ENCODE results near the gene DBNDD1.

DBNDD1 gene

GRCh38 chr16:89985219-89985618 is 34.0 kb downstream of the DBNDD1 start:
- no peak overlapping the region for H3K27ac ChIP-seq (ENCODE audit: extremely low read depth, low read depth, low read length)
- TF ChIP-seq ZNF76 (tag by site-specific recombination; IDR thresholded peaks at IDR 0.05; ENCODE audit: borderline replicate concordance, low read depth) (no peak), ZFP41 (tag by site-specific recombination; IDR thresholded peaks at IDR 0.05; ENCODE audit: borderline replicate concordance) (no peak), SCRT2 (tag by site-specific recombination; IDR thresholded peaks at IDR 0.05) (no peak)
- no peaks in the 10 kb centered on the region for H3K4me1 ChIP-seq (ENCODE audit: control insufficient read depth, insufficient read depth, low read length)
- no peaks in the 10 kb centered on the region for H3K9me3 ChIP-seq (ENCODE audit: control insufficient read depth, insufficient read depth, low read depth, low read length)
- CTCF ChIA-PET, result no interaction called here
- H3K4me3 ChIP-seq (ENCODE audit: low read depth, low read length), result no peak overlapping the region
- POLR2A ChIA-PET, result interaction anchor here (0.8 kb wide), 1 partner anchor 12 kb away, joined by 11 read pairs; no protein-coding TSS in a partner anchor
- peaks cover 53 to 85% of the 10 kb centered on the region in 2 experiments for H3K36me3 ChIP-seq (ENCODE audit: control insufficient read depth in 2 of 2, insufficient read depth in 1 of 2, low read length in 2 of 2)

GRCh38 chr16:89984216-89984615 is 35.0 kb downstream of the DBNDD1 start:
- TF ChIP-seq ZNF10 (tag by site-specific recombination; IDR thresholded peaks at IDR 0.05) (no peak), EGR2 (tag by site-specific recombination; IDR thresholded peaks at IDR 0.05; ENCODE audit: low read depth) (no peak), ZNF132 (tag by site-specific recombination; IDR thresholded peaks at IDR 0.05; ENCODE audit: borderline replicate concordance) (no peak), ZNF514 (tag by site-specific recombination; IDR thresholded peaks at IDR 0.05) (no peak), GLI4 (tag by site-specific recombination; IDR thresholded peaks at IDR 0.05) (no peak), ZNF302 (tag by site-specific recombination; IDR thresholded peaks at IDR 0.05; ENCODE audit: low read depth) (no peak), GFI1B (tag by site-specific recombination; IDR thresholded peaks at IDR 0.05) (no peak)
- CTCF ChIA-PET, result no interaction called here
- POLR2A ChIA-PET, result no interaction called here
- H3K4me1 ChIP-seq (ENCODE audit: control insufficient read depth, insufficient read depth, low read length), result no peaks in the 10 kb centered on the region
- H3K9me3 ChIP-seq (ENCODE audit: control insufficient read depth, insufficient read depth, low read depth, low read length), result no peaks in the 10 kb centered on the region
- H3K36me3 ChIP-seq (ENCODE audit: control insufficient read depth in 2 of 2, insufficient read depth in 1 of 2, low read length in 2 of 2), result peaks cover 58 to 90% of the 10 kb centered on the region in 2 experiments
- no peak overlapping the region for H3K4me3 ChIP-seq (ENCODE audit: low read depth, low read length)
- H3K27ac ChIP-seq (ENCODE audit: extremely low read depth, low read depth, low read length), result no peak overlapping the region

GRCh38 chr16:89983536-89983935 is 35.7 kb downstream of the DBNDD1 start:
- Histone ChIP-seq H3K9me3 (ENCODE audit: control insufficient read depth, insufficient read depth, low read depth, low read length) (no peaks in the 10 kb centered on the region), H3K36me3 (ENCODE audit: control insufficient read depth in 2 of 2, insufficient read depth in 1 of 2, low read length in 2 of 2) (peaks cover 61 to 90% of the 10 kb centered on the region in 2 experiments), H3K4me3 (ENCODE audit: low read depth, low read length) (no peak overlapping the region), H3K4me1 (ENCODE audit: control insufficient read depth, insufficient read depth, low read length) (no peaks in the 10 kb centered on the region), H3K27ac (ENCODE audit: extremely low read depth, low read depth, low read length) (no peak overlapping the region)
- POLR2A ChIA-PET, result no interaction called here
- TF ChIP-seq ATF2 (tag by site-specific recombination; IDR thresholded peaks at IDR 0.05; ENCODE audit: low read depth) (no peak), ZNF274 (IDR thresholded peaks at IDR 0.05; ENCODE audit: low read length) (no peak), ZNF274 (tag by site-specific recombination; IDR thresholded peaks at IDR 0.05; ENCODE audit: borderline replicate concordance) (no peak), ZNF140 (tag by site-specific recombination; IDR thresholded peaks at IDR 0.05) (no peak), ZNF175 (tag by site-specific recombination; IDR thresholded peaks at IDR 0.05) (no peak), ZBTB6 (tag by site-specific recombination; IDR thresholded peaks at IDR 0.05) (no peak), SETDB1 (IDR thresholded peaks at IDR 0.05; ENCODE audit: insufficient read length, low read length) (no peak), ZNF707 (tag by site-specific recombination; IDR thresholded peaks at IDR 0.05) (no peak), ZNF777 (tag by site-specific recombination; IDR thresholded peaks at IDR 0.05; ENCODE audit: borderline replicate concordance) (no peak), ZBTB21 (tag by site-specific recombination; IDR thresholded peaks at IDR 0.05) (no peak), FEZF1 (tag by site-specific recombination; IDR thresholded peaks at IDR 0.05) (no peak)
- CTCF ChIA-PET, result no interaction called here

All from HEK293 (cell line).